ENCODE data around the gene ANKRD53.

DNA sequence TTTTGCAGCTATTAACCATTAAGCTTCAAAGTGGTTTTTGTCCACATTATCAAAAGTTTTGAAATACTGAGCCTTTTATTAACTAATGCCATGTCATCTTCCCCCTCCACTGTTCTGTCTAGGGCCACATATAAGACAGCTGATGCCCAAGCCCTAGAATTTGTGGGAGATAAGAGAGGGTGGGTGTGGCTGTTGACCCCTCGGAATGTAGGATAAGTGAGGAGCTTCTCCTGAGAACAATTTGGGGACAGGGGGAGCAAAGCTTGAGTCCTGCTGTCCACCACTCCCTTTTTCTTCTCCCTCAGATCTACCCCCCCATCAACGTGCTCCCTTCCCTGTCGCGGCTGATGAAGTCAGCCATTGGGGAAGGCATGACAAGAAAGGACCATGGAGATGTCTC, 14.3 kb upstream of the ANKRD53 start:
- TF ChIP-seq, protein P1, sequence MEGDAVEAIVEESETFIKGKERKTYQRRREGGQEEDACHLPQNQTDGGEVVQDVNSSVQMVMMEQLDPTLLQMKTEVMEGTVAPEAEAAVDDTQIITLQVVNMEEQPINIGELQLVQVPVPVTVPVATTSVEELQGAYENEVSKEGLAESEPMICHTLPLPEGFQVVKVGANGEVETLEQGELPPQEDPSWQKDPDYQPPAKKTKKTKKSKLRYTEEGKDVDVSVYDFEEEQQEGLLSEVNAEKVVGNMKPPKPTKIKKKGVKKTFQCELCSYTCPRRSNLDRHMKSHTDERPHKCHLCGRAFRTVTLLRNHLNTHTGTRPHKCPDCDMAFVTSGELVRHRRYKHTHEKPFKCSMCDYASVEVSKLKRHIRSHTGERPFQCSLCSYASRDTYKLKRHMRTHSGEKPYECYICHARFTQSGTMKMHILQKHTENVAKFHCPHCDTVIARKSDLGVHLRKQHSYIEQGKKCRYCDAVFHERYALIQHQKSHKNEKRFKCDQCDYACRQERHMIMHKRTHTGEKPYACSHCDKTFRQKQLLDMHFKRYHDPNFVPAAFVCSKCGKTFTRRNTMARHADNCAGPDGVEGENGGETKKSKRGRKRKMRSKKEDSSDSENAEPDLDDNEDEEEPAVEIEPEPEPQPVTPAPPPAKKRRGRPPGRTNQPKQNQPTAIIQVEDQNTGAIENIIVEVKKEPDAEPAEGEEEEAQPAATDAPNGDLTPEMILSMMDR (conservative IDR thresholded peaks at IDR 0.05; ENCODE audit: low read length): no peak
- no peak for TF ChIP-seq EZH2phosphoT487 (IDR thresholded peaks at IDR 0.05; ENCODE audit: borderline replicate concordance)

Data from Loucy (cell line).